Measurements from ENCODE around the gene SLC35F3.
"Not testable (repeated sequence)": the region's sequence is repeated elsewhere in the genome, so short reads cannot be mapped to it uniquely, and the experiment has no call there.

The SLC35F3 gene

GRCh38 chr1:234119431-234119830, 215.0 kb downstream of the SLC35F3 start:
- WGBS, 2 experiments (ENCODE audit: insufficient coverage in 2 of 2) = 90 to 95% methylated on average over 2 to 4 of the region's 5 CpGs
- Histone ChIP-seq H3K4me3 (ENCODE audit: extremely low read depth, insufficient read depth, low read length, poor library complexity, severe bottlenecking) (no peak overlapping the region), H3K9me3 (ENCODE audit: control insufficient read depth, low read length) (no peaks in the 10 kb centered on the region), H3K36me3 (ENCODE audit: control insufficient read depth, insufficient read depth, low read length) (no peaks in the 10 kb centered on the region), H3K4me1 (ENCODE audit: control insufficient read depth, insufficient read depth, low read length, poor library complexity, severe bottlenecking) (peaks cover 4% of the 10 kb centered on the region), H3K27ac (ENCODE audit: low read depth, low read length, severe bottlenecking) (no peak overlapping the region)

- H3K4me3 ChIP-seq (ENCODE audit: extremely low read depth, insufficient read depth, low read length, poor library complexity, severe bottlenecking) = no peak overlapping the region
- peaks cover 4% of the 10 kb centered on the region for H3K4me1 ChIP-seq (ENCODE audit: control insufficient read depth, insufficient read depth, low read length, poor library complexity, severe bottlenecking)
- 85 to 89% methylated on average over 6 of the region's 7 CpGs for WGBS, 2 experiments (ENCODE audit: insufficient coverage in 2 of 2)
- H3K27ac ChIP-seq (ENCODE audit: low read depth, low read length, severe bottlenecking) = no peak overlapping the region
- H3K9me3 ChIP-seq (ENCODE audit: control insufficient read depth, low read length) = no peaks in the 10 kb centered on the region
- H3K36me3 ChIP-seq (ENCODE audit: control insufficient read depth, insufficient read depth, low read length) = no peaks in the 10 kb centered on the region
Measured at GRCh38 chr1:234120327-234120944, 216.0 kb downstream of the SLC35F3 start.

GRCh38 chr1:234121659-234122058, 217.2 kb downstream of the SLC35F3 start:
- not testable (repeated sequence) for H3K4me1 ChIP-seq (ENCODE audit: control insufficient read depth, insufficient read depth, low read length, poor library complexity, severe bottlenecking); H3K4me3 ChIP-seq (ENCODE audit: extremely low read depth, insufficient read depth, low read length, poor library complexity, severe bottlenecking); H3K9me3 ChIP-seq (ENCODE audit: control insufficient read depth, low read length); H3K36me3 ChIP-seq (ENCODE audit: control insufficient read depth, insufficient read depth, low read length); H3K27ac ChIP-seq (ENCODE audit: low read depth, low read length, severe bottlenecking)
- WGBS, 2 experiments (ENCODE audit: insufficient coverage in 2 of 2) = no CpG with 5 or more reads among the region's 3 CpGs

- not testable (repeated sequence) for H3K4me3 ChIP-seq (ENCODE audit: extremely low read depth, insufficient read depth, low read length, poor library complexity, severe bottlenecking); H3K27ac ChIP-seq (ENCODE audit: low read depth, low read length, severe bottlenecking); H3K4me1 ChIP-seq (ENCODE audit: control insufficient read depth, insufficient read depth, low read length, poor library complexity, severe bottlenecking); H3K36me3 ChIP-seq (ENCODE audit: control insufficient read depth, insufficient read depth, low read length); H3K9me3 ChIP-seq (ENCODE audit: control insufficient read depth, low read length)
- no CpG with 5 or more reads among the region's 2 CpGs for whole genome bisulfite sequencing, 2 experiments (ENCODE audit: insufficient coverage in 2 of 2)
Measured at GRCh38 chr1:234122571-234122970, 218.1 kb downstream of the SLC35F3 start.

- Histone ChIP-seq H3K4me1 (ENCODE audit: control insufficient read depth, insufficient read depth, low read length, poor library complexity, severe bottlenecking) (peaks cover 4% of the 10 kb centered on the region), H3K4me3 (ENCODE audit: extremely low read depth, insufficient read depth, low read length, poor library complexity, severe bottlenecking) (no peak overlapping the region), H3K36me3 (ENCODE audit: control insufficient read depth, insufficient read depth, low read length) (no peaks in the 10 kb centered on the region), H3K27ac (ENCODE audit: low read depth, low read length, severe bottlenecking) (no peak overlapping the region), H3K9me3 (ENCODE audit: control insufficient read depth, low read length) (no peaks in the 10 kb centered on the region)
- 74% methylated on average over 4 of the region's 5 CpGs for WGBS, 2 experiments (ENCODE audit: insufficient coverage in 2 of 2)
Measured at GRCh38 chr1:234123867-234124266, 219.4 kb downstream of the SLC35F3 start.

GRCh38 chr1:234125283-234125682, 220.8 kb downstream of the SLC35F3 start:
- Histone ChIP-seq H3K4me3 (ENCODE audit: extremely low read depth, insufficient read depth, low read length, poor library complexity, severe bottlenecking) (no peak overlapping the region), H3K9me3 (ENCODE audit: control insufficient read depth, low read length) (no peaks in the 10 kb centered on the region), H3K27ac (ENCODE audit: low read depth, low read length, severe bottlenecking) (no peak overlapping the region), H3K36me3 (ENCODE audit: control insufficient read depth, insufficient read depth, low read length) (no peaks in the 10 kb centered on the region), H3K4me1 (ENCODE audit: control insufficient read depth, insufficient read depth, low read length, poor library complexity, severe bottlenecking) (peaks cover 4% of the 10 kb centered on the region)
- WGBS, 2 experiments (ENCODE audit: insufficient coverage in 2 of 2) = 16 to 26% methylated on average over 10 of the region's 11 CpGs

GRCh38 chr1:234125714-234126113, 221.2 kb downstream of the SLC35F3 start:
- H3K27ac ChIP-seq (ENCODE audit: low read depth, low read length, severe bottlenecking) = no peak overlapping the region
- WGBS, 2 experiments (ENCODE audit: insufficient coverage in 2 of 2) = 87 to 100% methylated on average over 8 to 13 of the region's 13 CpGs
- H3K4me3 ChIP-seq (ENCODE audit: extremely low read depth, insufficient read depth, low read length, poor library complexity, severe bottlenecking) = no peak overlapping the region
- H3K9me3 ChIP-seq (ENCODE audit: control insufficient read depth, low read length) = no peaks in the 10 kb centered on the region
- no peaks in the 10 kb centered on the region for H3K4me1 ChIP-seq (ENCODE audit: control insufficient read depth, insufficient read depth, low read length, poor library complexity, severe bottlenecking)
- no peaks in the 10 kb centered on the region for H3K36me3 ChIP-seq (ENCODE audit: control insufficient read depth, insufficient read depth, low read length)

- WGBS, 2 experiments (ENCODE audit: insufficient coverage in 2 of 2) = 70 to 72% methylated on average over 4 of the region's 4 CpGs
- Histone ChIP-seq H3K4me3 (ENCODE audit: extremely low read depth, insufficient read depth, low read length, poor library complexity, severe bottlenecking) (no peak overlapping the region), H3K27ac (ENCODE audit: low read depth, low read length, severe bottlenecking) (no peak overlapping the region), H3K36me3 (ENCODE audit: control insufficient read depth, insufficient read depth, low read length) (no peaks in the 10 kb centered on the region), H3K9me3 (ENCODE audit: control insufficient read depth, low read length) (no peaks in the 10 kb centered on the region), H3K4me1 (ENCODE audit: control insufficient read depth, insufficient read depth, low read length, poor library complexity, severe bottlenecking) (no peaks in the 10 kb centered on the region)
Measured at GRCh38 chr1:234127026-234127671, 222.7 kb downstream of the SLC35F3 start.

- Histone ChIP-seq H3K9me3 (ENCODE audit: control insufficient read depth, low read length) (no peaks in the 10 kb centered on the region), H3K4me3 (ENCODE audit: extremely low read depth, insufficient read depth, low read length, poor library complexity, severe bottlenecking) (no peak overlapping the region), H3K36me3 (ENCODE audit: control insufficient read depth, insufficient read depth, low read length) (no peaks in the 10 kb centered on the region), H3K27ac (ENCODE audit: low read depth, low read length, severe bottlenecking) (no peak overlapping the region), H3K4me1 (ENCODE audit: control insufficient read depth, insufficient read depth, low read length, poor library complexity, severe bottlenecking) (no peaks in the 10 kb centered on the region)
- no CpG with 5 or more reads among the region's 2 CpGs for WGBS, 2 experiments (ENCODE audit: insufficient coverage in 2 of 2)
Measured at GRCh38 chr1:234132795-234133194, 228.3 kb downstream of the SLC35F3 start.

GRCh38 chr1:234134878-234135277, 230.4 kb downstream of the SLC35F3 start:
- 69 to 75% methylated on average over 4 to 5 of the region's 5 CpGs for WGBS, 2 experiments (ENCODE audit: insufficient coverage in 2 of 2)
- H3K36me3 ChIP-seq (ENCODE audit: control insufficient read depth, insufficient read depth, low read length) = no peaks in the 10 kb centered on the region
- H3K27ac ChIP-seq (ENCODE audit: low read depth, low read length, severe bottlenecking) = no peak overlapping the region
- H3K4me3 ChIP-seq (ENCODE audit: extremely low read depth, insufficient read depth, low read length, poor library complexity, severe bottlenecking) = no peak overlapping the region
- H3K9me3 ChIP-seq (ENCODE audit: control insufficient read depth, low read length) = no peaks in the 10 kb centered on the region
- no peaks in the 10 kb centered on the region for H3K4me1 ChIP-seq (ENCODE audit: control insufficient read depth, insufficient read depth, low read length, poor library complexity, severe bottlenecking)

GRCh38 chr1:234135501-234135900, 231.0 kb downstream of the SLC35F3 start:
- no peaks in the 10 kb centered on the region for H3K36me3 ChIP-seq (ENCODE audit: control insufficient read depth, insufficient read depth, low read length)
- H3K27ac ChIP-seq (ENCODE audit: low read depth, low read length, severe bottlenecking) = no peak overlapping the region
- no peak overlapping the region for H3K4me3 ChIP-seq (ENCODE audit: extremely low read depth, insufficient read depth, low read length, poor library complexity, severe bottlenecking)
- H3K4me1 ChIP-seq (ENCODE audit: control insufficient read depth, insufficient read depth, low read length, poor library complexity, severe bottlenecking) = peaks cover 2% of the 10 kb centered on the region
- no peaks in the 10 kb centered on the region for H3K9me3 ChIP-seq (ENCODE audit: control insufficient read depth, low read length)
- WGBS, 2 experiments (ENCODE audit: insufficient coverage in 2 of 2) = 78 to 84% methylated on average over 4 of the region's 4 CpGs

Data from mesodermal cell (in vitro differentiated cells).